GM18858 (cell line): ENCODE results near the gene COL8A1.

Experiments
- ATAC-seq: cut with Tn5 transposase; IDR thresholded peaks from one replicate; pipeline ENCODE4 v1.9.1; 2021; ENCODE audit not compliant: unreplicated experiment

The COL8A1 gene

GRCh38 chr3:99668044-99668443, 29.6 kb downstream of the COL8A1 start:
- ATAC-seq, result no peak

DNA sequence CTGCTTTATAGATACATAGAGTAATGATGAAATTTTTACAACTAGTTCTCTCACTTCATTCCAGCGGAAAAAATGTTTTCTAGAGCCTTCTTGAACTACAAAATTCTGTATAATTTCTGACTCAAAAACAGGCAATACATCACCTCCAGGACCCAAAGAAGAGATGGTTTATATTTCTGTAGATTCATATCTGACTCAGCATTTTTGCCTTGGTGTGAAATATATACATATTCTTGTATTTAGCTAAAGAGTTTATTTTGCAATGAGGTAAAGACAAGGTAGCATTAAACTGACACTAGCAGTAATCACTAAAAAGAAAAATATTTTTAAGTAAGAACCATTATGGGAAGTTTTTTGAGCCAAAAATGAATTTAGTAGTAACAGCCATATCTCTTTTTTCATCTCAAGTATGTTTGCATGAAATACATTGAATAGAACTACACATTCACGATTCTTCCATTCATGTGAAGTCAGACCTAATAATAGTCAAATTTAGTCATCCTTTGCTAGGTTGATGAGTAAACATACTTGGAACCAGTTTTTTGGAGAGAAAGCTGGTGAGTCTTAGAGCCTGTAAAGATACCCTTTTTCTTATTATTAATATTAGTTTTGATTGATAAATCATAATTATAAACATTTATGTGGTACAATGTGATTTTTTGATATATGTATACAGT, 31.6 kb downstream of the COL8A1 start:
- ATAC-seq, result no peak

DNA sequence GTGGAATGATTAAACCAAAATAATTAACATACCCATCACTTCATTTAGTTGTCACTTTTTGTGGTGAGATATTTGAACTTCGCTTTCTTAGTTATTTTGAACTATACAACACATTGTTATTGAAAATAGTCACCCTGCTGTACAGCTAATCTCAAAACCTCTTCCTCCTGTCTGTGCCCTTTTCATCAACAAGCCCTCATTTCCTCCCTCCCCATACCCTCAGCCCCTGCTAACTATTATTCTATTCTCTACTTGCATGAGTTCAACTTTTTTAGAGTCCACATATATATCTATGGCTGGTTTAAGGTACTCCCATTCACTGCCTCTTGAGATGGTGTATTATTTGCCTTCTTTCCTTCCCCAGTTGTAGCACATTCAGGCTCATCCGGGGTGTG, 32.2 kb downstream of the COL8A1 start:
- ATAC-seq, result no peak

DNA sequence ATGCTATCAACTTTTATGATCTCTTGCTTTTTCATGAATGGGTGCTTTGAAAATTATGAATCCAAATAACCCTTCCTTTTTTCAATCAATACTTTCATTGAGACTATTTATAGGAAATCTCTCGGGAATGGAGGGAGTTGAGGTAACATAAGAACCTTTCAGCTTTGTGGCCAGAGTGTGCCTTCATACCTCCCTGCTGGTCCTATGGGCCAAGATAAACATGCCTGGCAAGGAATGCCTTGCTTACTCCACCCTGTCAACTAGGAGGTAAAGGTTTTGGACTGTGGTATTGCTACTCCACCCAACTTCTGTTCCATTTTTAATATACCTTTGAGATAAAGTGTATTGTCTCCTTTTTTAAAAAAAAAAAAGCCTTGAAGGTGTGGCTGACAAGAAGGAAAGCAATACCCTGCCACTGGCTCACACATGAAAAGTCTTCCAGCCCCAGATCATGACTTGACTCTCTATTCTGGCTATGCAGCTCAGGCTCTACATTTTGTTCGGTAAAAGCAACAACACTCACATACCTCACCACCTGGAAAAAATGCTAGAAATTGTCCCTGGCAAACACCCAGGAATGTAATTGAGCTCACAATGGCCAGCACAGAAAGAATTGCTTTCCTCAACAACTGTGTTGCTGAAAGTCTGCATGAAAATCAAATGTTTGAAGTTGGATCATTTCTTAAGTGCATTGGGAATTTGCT, 35.8 kb downstream of the COL8A1 start:
- no peak for ATAC-seq

DNA sequence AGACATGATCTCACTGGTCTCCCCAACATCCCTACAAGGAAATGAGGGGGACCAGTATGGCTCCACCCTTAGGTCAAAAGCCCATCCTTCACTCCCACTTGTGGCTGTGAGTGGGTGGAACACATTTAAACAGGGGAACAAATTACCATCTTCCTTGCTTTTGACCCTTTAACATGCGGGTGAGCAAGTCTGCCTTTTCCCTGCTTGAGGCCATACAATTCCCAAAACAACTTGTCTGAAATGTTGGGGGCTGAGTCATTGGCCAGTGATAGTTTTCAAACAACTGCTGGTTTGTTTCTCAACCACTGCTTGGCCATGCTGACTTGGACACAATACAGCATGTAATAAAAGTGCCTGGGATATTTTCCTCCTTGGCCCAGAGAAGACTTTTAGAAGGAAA, 39.6 kb downstream of the COL8A1 start:
- ATAC-seq, result no peak

- ATAC-seq, result no peak
Observed at GRCh38 chr3:99678896-99679295, 40.5 kb downstream of the COL8A1 start.

DNA sequence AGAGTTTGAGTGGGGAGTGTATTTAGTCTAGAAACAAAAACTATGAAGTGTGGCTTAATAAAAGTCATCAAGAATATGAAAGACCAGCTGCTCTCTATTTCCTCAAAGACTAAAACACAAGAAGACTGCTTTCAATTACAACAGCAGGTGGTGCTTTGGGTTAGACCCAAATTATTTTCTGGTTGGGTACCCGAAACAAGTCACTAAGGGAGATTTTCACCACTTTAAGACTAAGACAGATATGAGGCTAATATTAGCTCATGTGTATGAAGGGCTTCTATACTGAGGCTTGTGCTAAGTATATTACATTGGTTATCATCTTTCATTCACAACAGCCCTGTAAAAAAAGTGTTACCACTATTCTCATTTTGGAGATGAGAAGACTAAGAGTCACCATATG, 43.1 kb downstream of the COL8A1 start:
- peak; percentile 70 for ATAC-seq

GRCh38 chr3:99681976-99682375, 43.6 kb downstream of the COL8A1 start:
- ATAC-seq, result no peak

GRCh38 chr3:99683465-99683864, 45.1 kb downstream of the COL8A1 start:
- no peak for ATAC-seq

GRCh38 chr3:99683876-99684275, 45.5 kb downstream of the COL8A1 start:
- ATAC-seq, result no peak

DNA sequence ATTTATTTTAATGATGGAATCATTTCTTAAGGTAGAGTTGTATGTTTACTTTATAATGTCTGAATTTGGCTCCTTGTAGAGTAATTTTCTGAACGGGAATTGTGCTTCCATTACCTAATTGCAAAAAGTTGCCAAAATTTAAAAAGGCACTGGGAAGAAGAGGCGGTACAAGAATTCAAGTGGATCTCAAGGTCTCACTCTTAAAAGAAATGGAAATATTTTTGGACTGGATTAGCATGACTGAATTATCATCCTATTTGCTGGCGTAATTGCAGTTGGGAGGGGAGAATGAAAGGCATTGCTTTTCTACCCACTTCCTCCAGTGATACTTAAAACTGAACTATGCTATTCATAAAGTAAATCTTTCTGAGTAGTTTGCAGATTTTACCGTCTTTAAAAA, 46.2 kb downstream of the COL8A1 start:
- ATAC-seq, result no peak

- no peak for ATAC-seq
Observed at GRCh38 chr3:99686469-99686868, 48.1 kb downstream of the COL8A1 start.

GRCh38 chr3:99686955-99687612, 48.7 kb downstream of the COL8A1 start:
- peak; percentile 56 for ATAC-seq

GRCh38 chr3:99690761-99691369, 52.5 kb downstream of the COL8A1 start:
- ATAC-seq, result no peak

DNA sequence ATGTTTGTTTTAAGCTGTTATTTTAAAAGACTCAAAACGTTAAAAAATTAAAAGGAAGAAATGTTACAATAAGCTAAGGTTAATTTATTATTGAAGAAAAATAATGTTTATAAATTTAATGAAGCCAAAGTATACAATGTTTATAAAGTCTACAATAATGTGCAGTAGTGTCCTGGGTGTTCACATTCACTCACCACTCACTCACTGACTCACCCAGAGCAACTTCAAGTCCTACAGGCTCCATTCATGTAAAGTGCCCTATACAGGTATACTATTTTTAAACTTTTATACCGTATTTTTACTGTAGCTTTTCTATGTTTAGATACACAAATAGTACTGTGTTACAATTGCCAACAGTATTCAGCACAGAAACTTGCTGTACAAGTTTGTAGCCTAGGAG, 55.2 kb downstream of the COL8A1 start:
- ATAC-seq, result no peak

- no peak for ATAC-seq
Observed at GRCh38 chr3:99696497-99696896, 58.1 kb downstream of the COL8A1 start.

GRCh38 chr3:99697250-99697649, 58.9 kb downstream of the COL8A1 start:
- no peak for ATAC-seq

- ATAC-seq, result no peak
Observed at GRCh38 chr3:99698932-99699331, 60.5 kb downstream of the COL8A1 start.

DNA sequence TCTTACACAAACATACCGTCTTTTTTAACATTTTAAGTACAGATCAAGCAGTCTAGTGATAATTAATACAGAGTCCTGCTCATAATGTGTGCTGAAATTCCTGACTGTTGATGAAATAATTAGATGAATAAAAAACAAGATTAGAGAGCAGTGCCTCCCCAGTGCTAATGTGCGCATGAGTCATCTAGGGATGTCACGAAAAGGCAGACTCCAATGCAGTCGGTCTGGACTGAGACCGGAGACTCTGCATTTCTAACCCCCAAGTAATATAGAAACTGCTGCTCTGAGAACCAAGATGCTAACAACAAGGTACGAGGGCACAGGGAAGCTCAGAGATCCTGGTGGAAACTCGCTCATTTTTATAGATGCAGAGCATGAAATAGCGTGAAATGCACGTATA, 61.4 kb downstream of the COL8A1 start:
- no peak for ATAC-seq

GRCh38 chr3:99700631-99701268, 62.4 kb downstream of the COL8A1 start:
- no peak for ATAC-seq
